Measurements from ENCODE around the gene FAM110D. TPM values are rescaled to one million over a fixed set of nuclear protein-coding genes. Genes with fewer than 3 reads are reported as not detected.

FAM110D gene
- total RNA-seq, 1 experiment from 2014 or later = not detected

GRCh38 chr1:26156285-26157038, 2.4 kb upstream of the FAM110D start:
- no peaks in the 10 kb centered on the region for H3F3A ChIP-seq (ENCODE audit: insufficient read depth, low read depth)
- H3K9me3 ChIP-seq (ENCODE audit: insufficient read depth, low read depth) = no peaks in the 10 kb centered on the region
- H3K9me2 ChIP-seq (ENCODE audit: insufficient read depth) = no peaks in the 10 kb centered on the region
- H2AFZ ChIP-seq = no peak overlapping the region
- DNase-seq = no peak
- no peaks in the 10 kb centered on the region; the same call in 1 of the 2 replicates for H3K4me1 ChIP-seq (replicated peaks; ENCODE audit: insufficient read depth)
- intact Hi-C loops (cut with micrococcal nuclease; ENCODE audit: unreplicated experiment) = no loop called here
- CTCF ChIA-PET = interaction anchor here (1.0 kb wide), 1 partner anchor 13 kb away, joined by 3 read pairs; the partner anchor contains the start of gene ZNF593
- H3K4me3 ChIP-seq = no peak overlapping the region
- TF ChIP-seq EZH2 (IDR thresholded peaks at IDR 0.05; ENCODE audit: low read depth) = no peak
- H3K36me3 ChIP-seq (ENCODE audit: low read depth) = no peaks in the 10 kb centered on the region
- POLR2A ChIA-PET (ENCODE audit: unreplicated experiment) = interaction anchor here (0.6 kb wide), 1 partner anchor 117 kb away, joined by 3 read pairs; no protein-coding TSS in a partner anchor
- no peak overlapping the region for H3K27ac ChIP-seq
- no peaks in the 10 kb centered on the region for H3K79me2 ChIP-seq (ENCODE audit: low read depth)
- H4K20me1 ChIP-seq (ENCODE audit: insufficient read depth) = no peaks in the 10 kb centered on the region
- peak overlapping the region; percentile 46 for H3K4me2 ChIP-seq
- no TSS peak for BruUV-seq (replicated peaks)
- peaks cover 6% of the 10 kb centered on the region; the same call in 1 of the 2 replicates for H3K27me3 ChIP-seq (ENCODE audit: insufficient read depth, low read depth)

GRCh38 chr1:26158271-26158907, 490 bp upstream of the FAM110D start:
- TF ChIP-seq CTCF (conservative IDR thresholded peaks at IDR 0.05) (no peak), EZH2 (IDR thresholded peaks at IDR 0.05; ENCODE audit: low read depth) (no peak)
- Histone ChIP-seq H3K27me3 (ENCODE audit: insufficient read depth, low read depth) (peaks cover 18% of the 10 kb centered on the region), H3K4me3 (no peak overlapping the region), H3K27ac (no peak overlapping the region), H3K4me1 (replicated peaks; ENCODE audit: insufficient read depth) (no peaks in the 10 kb centered on the region; the same call in 1 of the 2 replicates), H3K4me2 (no peak overlapping the region), H3F3A (ENCODE audit: insufficient read depth, low read depth) (no peaks in the 10 kb centered on the region; the same call in 1 of the 2 replicates), H3K9me2 (ENCODE audit: insufficient read depth) (no peaks in the 10 kb centered on the region), H3K79me2 (ENCODE audit: low read depth) (no peaks in the 10 kb centered on the region), H2AFZ (no peak overlapping the region), H3K9me3 (ENCODE audit: insufficient read depth, low read depth) (no peaks in the 10 kb centered on the region), H3K36me3 (ENCODE audit: low read depth) (no peaks in the 10 kb centered on the region), H4K20me1 (ENCODE audit: insufficient read depth) (no peaks in the 10 kb centered on the region)
- no peak for DNase-seq
- ChIA-PET POLR2A (ENCODE audit: unreplicated experiment) (no interaction called here), CTCF (no interaction called here)
- BruUV-seq (replicated peaks) = no TSS peak
- intact Hi-C loops (cut with micrococcal nuclease; ENCODE audit: unreplicated experiment) = no loop called here

DNA sequence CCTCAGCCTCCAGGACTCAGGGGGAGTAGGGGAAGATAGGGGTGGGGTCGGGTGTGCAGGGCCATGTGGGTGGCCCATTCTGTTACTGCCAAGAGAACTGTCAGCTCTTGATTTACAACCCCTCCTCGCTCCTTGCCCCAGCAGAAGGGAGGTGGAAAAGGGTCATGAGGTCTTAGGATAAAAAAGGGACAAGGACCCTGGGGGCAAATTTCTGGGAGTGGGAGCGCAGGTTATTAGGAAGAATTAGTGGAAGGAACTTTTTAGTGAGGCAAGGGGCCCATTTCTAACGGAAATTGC, 812 bp downstream of the FAM110D start:
- no peak for DNase-seq
- Histone ChIP-seq H3K9me2 (ENCODE audit: insufficient read depth) (no peaks in the 10 kb centered on the region), H3K79me2 (ENCODE audit: low read depth) (no peaks in the 10 kb centered on the region), H3K4me3 (no peak overlapping the region), H3K36me3 (ENCODE audit: low read depth) (no peaks in the 10 kb centered on the region), H3K27ac (no peak overlapping the region), H4K20me1 (ENCODE audit: insufficient read depth) (no peaks in the 10 kb centered on the region), H3K9me3 (ENCODE audit: insufficient read depth, low read depth) (no peaks in the 10 kb centered on the region), H2AFZ (no peak overlapping the region), H3K4me1 (replicated peaks; ENCODE audit: insufficient read depth) (peaks cover 3% of the 10 kb centered on the region; the same call in 1 of the 2 replicates), H3K4me2 (no peak overlapping the region), H3K27me3 (ENCODE audit: insufficient read depth, low read depth) (peaks cover 18% of the 10 kb centered on the region), H3F3A (ENCODE audit: insufficient read depth, low read depth) (no peaks in the 10 kb centered on the region; the same call in 1 of the 2 replicates)
- intact Hi-C loops (cut with micrococcal nuclease; ENCODE audit: unreplicated experiment) = loop anchor here (5.0 to 10.0 kb wide), 3 partner anchors 52 to 265 kb away; no protein-coding TSS in a partner anchor
- POLR2A ChIA-PET (ENCODE audit: unreplicated experiment) = no interaction called here
- CTCF ChIA-PET = no interaction called here
- TF ChIP-seq CTCF (conservative IDR thresholded peaks at IDR 0.05) = no peak
- no peak for TF ChIP-seq EZH2 (IDR thresholded peaks at IDR 0.05; ENCODE audit: low read depth)
- BruUV-seq (replicated peaks) = no TSS peak
